ENCODE data around the gene TMEM106C. TPM values are rescaled to one million over a fixed set of nuclear protein-coding genes. Genes with fewer than 3 reads are reported as not detected.

The TMEM106C gene
- total RNA-seq, 1 experiment from 2014 or later, result 48.3 TPM

GRCh38 chr12:47988073-47989022 is 25.0 kb downstream of the TMEM106C start (continued):
- TF ChIP-seq NFE2L1 (CRISPR knock-in tag; IDR thresholded peaks at IDR 0.05) (no peak), ZMAT4 (CRISPR knock-in tag; IDR thresholded peaks at IDR 0.05) (no peak), CREB1 (CRISPR knock-in tag; IDR thresholded peaks at IDR 0.05) (no peak), USF1 (CRISPR knock-in tag; IDR thresholded peaks at IDR 0.05) (no peak), TEAD1 (CRISPR knock-in tag; IDR thresholded peaks at IDR 0.05) (no peak), GABPB1 (CRISPR knock-in tag; IDR thresholded peaks at IDR 0.05) (no peak), ATF2 (CRISPR knock-in tag; IDR thresholded peaks at IDR 0.05; ENCODE audit: borderline replicate concordance, low read depth) (no peak), TCF7 (CRISPR knock-in tag; IDR thresholded peaks at IDR 0.05; ENCODE audit: low read depth) (no peak)

- ATAC-seq (no peak), DNase-seq (ENCODE audit: low spot score) (no peak)
- H3K27me3 Mint-ChIP-seq (ENCODE audit: low read depth), result peaks cover 45% of the 10 kb centered on the region
- ChIA-PET POLR2A (no interaction called here), CTCF (interaction anchor here (1.0 kb wide), 1 partner anchor 25 kb away, joined by 3 read pairs; the partner anchor contains the start of gene TMEM106C)
- no peaks in the 10 kb centered on the region for H3K36me3 Mint-ChIP-seq
- H3K4me1 Mint-ChIP-seq, result peaks cover 11% of the 10 kb centered on the region
- H3K9me3 Mint-ChIP-seq, result no peaks in the 10 kb centered on the region
- no peak overlapping the region for H3K27ac Mint-ChIP-seq
- no peak overlapping the region for H3K4me3 Mint-ChIP-seq
- TF ChIP-seq ARID4B (CRISPR knock-in tag; IDR thresholded peaks at IDR 0.05; ENCODE audit: borderline replicate concordance) (no peak), CTCF (IDR thresholded peaks at IDR 0.05) (no peak), SP1 (CRISPR knock-in tag; conservative IDR thresholded peaks at IDR 0.05) (no peak), E2F5 (CRISPR knock-in tag; IDR thresholded peaks at IDR 0.05) (no peak), ZNF281 (CRISPR knock-in tag; IDR thresholded peaks at IDR 0.05) (no peak), ZNF512 (CRISPR knock-in tag; IDR thresholded peaks at IDR 0.05; ENCODE audit: borderline replicate concordance) (no peak), EMX1 (CRISPR knock-in tag; IDR thresholded peaks at IDR 0.05) (no peak), ERG (CRISPR knock-in tag; IDR thresholded peaks at IDR 0.05) (no peak), FOXK1 (CRISPR knock-in tag; IDR thresholded peaks at IDR 0.05) (no peak)
These were observed 25.6 kb downstream of the TMEM106C start for GRCh38 chr12:47989023-47989417.
